Osteocyte (in vitro differentiated cells): Measurements from ENCODE around the gene SLC30A4. TPM values are rescaled to one million over a fixed set of nuclear protein-coding genes. Genes with fewer than 3 reads are reported as not detected.

Experiments used
- DNase-seq: peaks from one replicate; pipeline ENCODE4 v3.0.0; 2021; ENCODE audit warnings: mixed read lengths; ENCODE audit not compliant: unreplicated experiment; ENCODE audit errors: extremely low spot score
- H3K27ac Mint-ChIP-seq: one replicate; pipeline ENCODE4 v1.8.0; 2021; ENCODE audit warnings: mild to moderate bottlenecking, mixed read lengths; ENCODE audit not compliant: unreplicated experiment
- H3K27me3 Mint-ChIP-seq: one replicate; pipeline ENCODE4 v1.8.0; 2021; ENCODE audit warnings: mixed read lengths; ENCODE audit not compliant: unreplicated experiment
- H3K36me3 Mint-ChIP-seq: one replicate; pipeline ENCODE4 v1.8.0; 2021; ENCODE audit warnings: mixed read lengths; ENCODE audit not compliant: unreplicated experiment
- H3K4me1 Mint-ChIP-seq: one replicate; pipeline ENCODE4 v1.8.0; 2021; ENCODE audit warnings: mixed read lengths; ENCODE audit not compliant: unreplicated experiment
- H3K4me3 Mint-ChIP-seq: one replicate; pipeline ENCODE4 v1.8.0; 2021; ENCODE audit warnings: mild to moderate bottlenecking, moderate library complexity, mixed read lengths; ENCODE audit not compliant: unreplicated experiment
- H3K9me3 Mint-ChIP-seq: one replicate; pipeline ENCODE4 v1.8.0; 2021; ENCODE audit warnings: mixed read lengths; ENCODE audit not compliant: unreplicated experiment
- CTCF ChIP-seq: fragments of 200-600 bp; sonication (generic); IDR thresholded peaks from 2 replicates; pipeline ENCODE4 v1.5.0; 2021; ENCODE audit warnings: antibody characterized with exemption, mild to moderate bottlenecking, moderate library complexity
- total RNA-seq: library from RNA; stranded (reverse); gene quantifications from 2 replicates; pipeline ENCODE4 v1.2.1, GENCODE V29; 2021

The SLC30A4 gene
- total RNA-seq, 1 donor from 2014 or later: 14.8 TPM

- no peak overlapping the region for H3K27ac Mint-ChIP-seq
- H3K4me3 Mint-ChIP-seq: no peak overlapping the region
- H3K9me3 Mint-ChIP-seq: no peaks in the 10 kb centered on the region
- no peaks in the 10 kb centered on the region for H3K36me3 Mint-ChIP-seq
- peaks cover 15% of the 10 kb centered on the region for H3K27me3 Mint-ChIP-seq
- no peak for DNase-seq
- peaks cover 2% of the 10 kb centered on the region for H3K4me1 Mint-ChIP-seq
- TF ChIP-seq CTCF: no peak
Measured at GRCh38 chr15:45435124-45435903, 87.2 kb downstream of the SLC30A4 start.

- Mint-ChIP-seq H3K4me3 (no peak overlapping the region), H3K9me3 (no peaks in the 10 kb centered on the region), H3K4me1 (peaks cover 2% of the 10 kb centered on the region), H3K27me3 (peaks cover 15% of the 10 kb centered on the region), H3K27ac (no peak overlapping the region), H3K36me3 (no peaks in the 10 kb centered on the region)
- TF ChIP-seq CTCF: no peak
- DNase-seq: no peak
Measured at GRCh38 chr15:45434078-45434567, 88.4 kb downstream of the SLC30A4 start.

GRCh38 chr15:45431511-45431910 is 91.0 kb downstream of the SLC30A4 start:
- Mint-ChIP-seq H3K4me3 (no peak overlapping the region), H3K4me1 (peaks cover 2% of the 10 kb centered on the region), H3K27me3 (peaks cover 15% of the 10 kb centered on the region), H3K9me3 (no peaks in the 10 kb centered on the region), H3K27ac (no peak overlapping the region), H3K36me3 (no peaks in the 10 kb centered on the region)
- TF ChIP-seq CTCF: no peak
- no peak for DNase-seq

- no peaks in the 10 kb centered on the region for H3K36me3 Mint-ChIP-seq
- DNase-seq: peak; percentile 92
- H3K4me3 Mint-ChIP-seq: peak overlapping the region; percentile 48
- peak; percentile 100 for TF ChIP-seq CTCF
- H3K9me3 Mint-ChIP-seq: no peaks in the 10 kb centered on the region
- H3K4me1 Mint-ChIP-seq: peaks cover 2% of the 10 kb centered on the region
- peaks cover 15% of the 10 kb centered on the region for H3K27me3 Mint-ChIP-seq
- H3K27ac Mint-ChIP-seq: no peak overlapping the region
Measured at GRCh38 chr15:45429941-45430792, 92.4 kb downstream of the SLC30A4 start.

Other genes with a start within 250 kb of the SLC30A4 start
- not detected in 2 replicates for gene GATM, start 144.2 kb downstream of the SLC30A4 start, total RNA-seq
- gene BLOC1S6, start 64.6 kb upstream of the SLC30A4 start, total RNA-seq: 48.8 and 49.7 TPM in 2 replicates
- gene SQOR, start 112.3 kb upstream of the SLC30A4 start, total RNA-seq: 21.6 and 22.6 TPM in 2 replicates